Urinary bladder (tissue), 4 donors: Measurements from ENCODE around the gene SLC19A3. TPM values are rescaled to one million over a fixed set of nuclear protein-coding genes. Genes with fewer than 3 reads are reported as not detected.
"Not testable (repeated sequence)": the region's sequence is repeated elsewhere in the genome, so short reads cannot be mapped to it uniquely, and the experiment has no call there.

ENCODE experiments used
- DNase-seq: peaks from one replicate; pipeline ENCODE4 v3.0.0-alpha.2; 2015; ENCODE audit errors: extremely low spot score
- H3K27ac ChIP-seq: one replicate; pipeline ENCODE4 v1.5.1; 2013; ENCODE audit warnings: low read depth, mild to moderate bottlenecking, moderate library complexity
- H3K36me3 ChIP-seq: one replicate; pipeline ENCODE4 v1.6.1; 2013; ENCODE audit warnings: mild to moderate bottlenecking, moderate library complexity; ENCODE audit not compliant: insufficient read depth
- H3K4me1 ChIP-seq: one replicate; pipeline ENCODE4 v1.6.1; 2013; ENCODE audit warnings: mild to moderate bottlenecking, moderate library complexity; ENCODE audit not compliant: insufficient read depth
- H3K4me3 ChIP-seq: one replicate; pipeline ENCODE4 v1.5.1; 2013; ENCODE audit warnings: low read depth, low read length
- WGBS: extraction: QIAGEN DNeasy Blood & Tissue Kit; methylation state at CpG from one replicate; pipeline ENCODE4 v1.1.7; 2013; 5-methylcytosine and 5-hydroxymethylcytosine counted together
- polyA plus RNA-seq: library from polyadenylated mRNA; stranded (reverse); fragments of 200-250 nt; gene quantifications from one replicate; pipeline ENCODE4 v1.2.3, GENCODE V29; 2013
- total RNA-seq: library from RNA; depleted of rRNA; stranded (reverse); fragments of >200 nt; gene quantifications from one replicate; pipeline ENCODE4 v1.2.3, GENCODE V29; 2014
- donor health status: healthy with polysubstance abuse.
- donor health status: healthy.

Gene SLC19A3
- total and polyA plus RNA-seq, 2 donors = 1.4 TPM

DNA sequence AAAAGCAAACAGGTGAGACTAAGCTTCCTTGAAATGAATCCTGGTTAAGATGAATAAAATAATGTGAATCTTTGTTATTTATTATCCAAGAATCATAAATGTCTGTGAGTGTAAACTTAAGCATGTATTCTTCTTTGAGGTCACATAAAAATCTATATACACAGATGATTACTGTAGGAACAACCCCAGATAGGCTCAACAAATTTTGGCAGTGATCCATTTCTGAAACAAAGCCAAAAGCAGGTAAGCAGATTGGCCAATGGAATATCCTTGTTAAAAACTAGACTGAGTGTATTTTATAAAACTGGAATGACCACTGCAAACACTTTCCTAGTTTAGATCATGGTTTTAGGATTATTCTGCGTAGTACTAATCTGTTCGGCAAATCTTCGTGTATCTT, 39.9 kb downstream of the SLC19A3 start:
- no peaks in the 10 kb centered on the region for H3K36me3 ChIP-seq
- no peak overlapping the region for H3K27ac ChIP-seq
- no peak for DNase-seq
- H3K4me1 ChIP-seq = no peaks in the 10 kb centered on the region
- no peak overlapping the region for H3K4me3 ChIP-seq
- 85% methylated on average over 3 of the region's 3 CpGs for WGBS

DNA sequence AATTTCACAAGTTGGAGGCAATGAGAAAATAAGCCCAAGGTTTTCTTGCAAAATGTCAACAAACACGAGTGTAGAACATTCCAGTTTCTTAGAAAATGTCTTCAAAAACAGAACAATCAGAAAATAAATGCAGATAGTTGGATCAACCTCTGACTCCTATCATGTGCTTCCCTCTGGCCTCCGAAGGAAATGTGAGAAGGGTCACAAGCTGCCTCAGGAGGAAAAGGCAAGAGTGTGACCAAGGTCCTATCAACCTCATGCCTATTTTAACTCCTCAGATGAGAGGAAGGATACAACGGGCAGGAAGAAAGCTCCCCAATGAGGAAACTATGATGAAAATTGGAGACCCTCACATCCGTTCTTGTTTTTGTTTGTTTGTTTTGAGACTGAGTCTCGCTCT, 43.3 kb downstream of the SLC19A3 start:
- DNase-seq = no peak
- Histone ChIP-seq H3K4me1 (no peaks in the 10 kb centered on the region), H3K27ac (no peak overlapping the region), H3K4me3 (no peak overlapping the region), H3K36me3 (no peaks in the 10 kb centered on the region)
- 70% methylated on average over 5 of the region's 5 CpGs for WGBS

DNA sequence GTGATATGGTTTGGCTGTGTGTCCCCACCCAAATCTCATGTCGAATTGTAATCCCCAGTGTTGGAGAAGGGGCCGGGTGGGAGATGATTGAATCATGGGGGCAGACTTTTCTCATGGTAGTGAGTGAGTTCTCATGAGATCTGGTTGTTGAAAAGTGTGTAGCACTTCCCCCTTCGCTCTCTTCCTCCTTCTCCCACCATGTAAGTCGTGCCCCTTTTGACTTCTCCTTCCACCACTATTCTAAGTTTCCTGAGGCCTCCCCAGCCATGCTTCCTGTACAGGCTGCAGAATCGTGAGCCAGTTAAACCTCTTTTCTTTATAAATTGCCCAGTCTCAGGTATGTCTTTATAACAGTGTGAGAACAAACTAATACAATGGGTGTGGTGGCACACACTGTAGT, 44.2 kb downstream of the SLC19A3 start:
- WGBS = 82% methylated on average over 5 of the region's 5 CpGs
- not testable (repeated sequence) for H3K27ac ChIP-seq, H3K4me1 ChIP-seq, DNase-seq, H3K36me3 ChIP-seq, H3K4me3 ChIP-seq

DNA sequence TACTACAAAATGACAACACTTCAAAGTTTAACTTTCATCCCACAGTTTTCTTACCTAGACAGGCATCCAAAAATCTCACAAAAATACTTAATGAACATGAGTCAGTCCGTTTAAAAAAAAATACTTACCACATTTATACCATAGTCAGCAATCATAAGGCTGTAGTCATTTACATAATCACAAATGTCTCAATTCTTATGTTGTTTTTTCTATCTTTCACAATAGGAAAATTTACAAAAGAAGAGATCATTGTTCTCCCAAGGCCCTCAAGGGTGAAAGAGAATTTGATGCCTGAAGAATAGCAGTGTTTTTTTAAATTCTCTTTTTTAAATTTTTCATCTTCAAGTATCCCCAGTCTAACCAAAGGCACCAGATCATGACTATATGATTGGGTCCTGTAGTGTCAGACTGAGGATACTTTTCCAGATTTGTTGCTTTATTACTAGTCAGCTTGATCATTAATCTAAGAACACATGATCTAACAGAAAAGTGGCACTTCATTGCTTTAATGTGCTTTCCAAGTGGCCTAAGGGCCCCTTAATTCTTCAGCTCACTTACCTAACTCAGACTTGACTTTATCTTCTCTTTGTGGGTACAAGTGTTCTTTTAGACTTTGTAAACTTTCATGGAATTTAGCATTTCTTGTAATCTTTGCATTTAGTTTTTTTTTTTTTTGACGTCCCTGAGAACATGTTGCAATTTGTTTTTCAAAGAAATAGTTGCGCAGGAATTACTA, 46.5 kb downstream of the SLC19A3 start:
- WGBS = 62% methylated on average over 3 of the region's 3 CpGs
- H3K36me3 ChIP-seq = no peaks in the 10 kb centered on the region

DNA sequence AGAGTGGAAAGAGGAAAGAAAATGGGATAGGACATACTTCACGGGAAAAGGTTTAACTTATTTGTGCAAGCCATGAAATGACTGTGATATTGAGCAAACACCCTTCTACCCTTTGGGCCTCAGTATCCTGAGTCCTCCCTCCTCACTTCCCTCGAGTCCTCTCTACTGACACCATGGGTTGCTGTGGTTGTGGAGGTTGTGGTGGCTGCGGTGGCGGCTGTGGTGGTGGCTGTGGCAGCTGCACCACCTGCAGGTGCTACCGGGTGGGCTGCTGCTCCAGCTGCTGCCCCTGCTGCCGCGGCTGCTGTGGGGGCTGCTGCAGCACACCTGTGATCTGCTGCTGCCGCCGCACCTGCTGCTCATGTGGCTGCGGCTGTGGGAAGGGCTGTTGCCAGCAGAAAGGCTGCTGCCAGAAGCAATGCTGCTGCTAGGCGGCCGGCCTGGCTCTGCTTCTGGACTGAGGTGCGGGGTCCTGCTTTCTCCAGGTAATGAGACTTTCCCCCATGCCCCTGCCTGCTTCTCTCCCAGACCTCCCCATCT, 51.1 kb downstream of the SLC19A3 start, which contains the start of gene SCYGR5:
TSS of gene SCYGR5 (plus strand) at position 174 of the 540 bp plus-strand sequence. CDS start at position 174, 0 bp downstream.
- WGBS = 91% methylated on average over 13 of the region's 13 CpGs
- not testable (repeated sequence) for H3K4me1 ChIP-seq, H3K36me3 ChIP-seq, DNase-seq, H3K4me3 ChIP-seq, H3K27ac ChIP-seq

More for the DNA sequence above, 46.5 kb downstream of the SLC19A3 start:
- H3K4me1 ChIP-seq = no peaks in the 10 kb centered on the region
- DNase-seq = no peak
- H3K4me3 ChIP-seq = no peak overlapping the region
- no peak overlapping the region for H3K27ac ChIP-seq

DNA sequence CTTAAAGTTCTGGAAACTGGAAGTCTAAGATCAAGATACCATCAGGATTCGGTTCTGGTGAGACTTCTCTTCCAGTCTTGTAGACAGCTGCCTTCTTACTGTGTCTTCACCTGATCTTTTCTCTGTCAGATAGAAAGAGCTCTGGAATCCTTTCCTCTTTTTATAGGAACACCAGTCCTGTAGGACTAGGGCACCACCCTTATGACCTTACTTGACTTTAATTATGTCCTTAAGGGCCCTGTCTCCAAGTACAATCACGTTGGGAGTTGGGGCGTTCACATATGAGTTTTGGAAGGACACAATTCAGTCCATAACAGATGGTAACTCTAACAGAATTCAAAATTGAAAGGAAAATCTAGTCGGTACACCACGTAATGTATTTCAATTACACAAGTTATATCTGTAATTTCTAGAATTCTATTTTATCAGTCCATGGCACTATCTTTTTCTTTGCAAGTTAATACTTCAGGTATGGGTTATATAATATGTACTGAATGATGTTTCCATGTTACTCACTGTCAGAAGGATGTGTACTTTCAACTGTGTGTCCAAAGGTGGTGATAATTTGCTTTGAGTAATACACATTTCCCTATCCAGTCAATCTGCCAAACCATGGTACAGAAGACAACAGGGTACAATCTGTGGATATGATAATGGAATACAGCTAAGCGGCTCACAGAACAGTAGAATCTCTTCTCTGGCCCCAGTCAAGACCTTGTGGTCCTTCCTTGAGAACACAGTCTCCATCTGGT, 52.5 kb downstream of the SLC19A3 start:
- Histone ChIP-seq H3K27ac (no peak overlapping the region), H3K4me1 (no peaks in the 10 kb centered on the region), H3K36me3 (no peaks in the 10 kb centered on the region), H3K4me3 (no peak overlapping the region)
- DNase-seq = no peak
- WGBS = 85% methylated on average over 6 of the region's 6 CpGs

DNA sequence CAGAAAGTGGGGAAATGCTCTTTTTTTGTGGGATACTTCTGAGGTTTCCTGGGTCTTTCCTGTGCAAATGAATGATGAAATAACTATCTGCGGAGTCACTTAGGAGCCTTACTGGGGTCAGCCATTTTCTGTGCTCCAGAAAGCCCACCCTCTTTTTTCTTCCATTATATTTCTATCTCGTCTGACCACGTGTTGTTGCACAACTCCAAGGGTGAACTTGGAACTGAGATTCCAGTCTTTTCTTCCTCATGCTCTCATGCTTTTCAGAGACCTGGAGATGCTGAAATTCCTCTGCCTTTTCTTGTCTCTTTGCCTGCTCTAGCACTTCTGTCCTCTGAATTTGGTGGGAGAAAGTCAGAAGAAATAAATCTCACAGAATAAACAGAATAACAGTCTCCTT, 56.0 kb downstream of the SLC19A3 start:
- Histone ChIP-seq H3K4me1 (no peaks in the 10 kb centered on the region), H3K27ac (no peak overlapping the region), H3K4me3 (no peak overlapping the region), H3K36me3 (no peaks in the 10 kb centered on the region)
- no peak for DNase-seq
- 54% methylated on average over 3 of the region's 3 CpGs for WGBS

DNA sequence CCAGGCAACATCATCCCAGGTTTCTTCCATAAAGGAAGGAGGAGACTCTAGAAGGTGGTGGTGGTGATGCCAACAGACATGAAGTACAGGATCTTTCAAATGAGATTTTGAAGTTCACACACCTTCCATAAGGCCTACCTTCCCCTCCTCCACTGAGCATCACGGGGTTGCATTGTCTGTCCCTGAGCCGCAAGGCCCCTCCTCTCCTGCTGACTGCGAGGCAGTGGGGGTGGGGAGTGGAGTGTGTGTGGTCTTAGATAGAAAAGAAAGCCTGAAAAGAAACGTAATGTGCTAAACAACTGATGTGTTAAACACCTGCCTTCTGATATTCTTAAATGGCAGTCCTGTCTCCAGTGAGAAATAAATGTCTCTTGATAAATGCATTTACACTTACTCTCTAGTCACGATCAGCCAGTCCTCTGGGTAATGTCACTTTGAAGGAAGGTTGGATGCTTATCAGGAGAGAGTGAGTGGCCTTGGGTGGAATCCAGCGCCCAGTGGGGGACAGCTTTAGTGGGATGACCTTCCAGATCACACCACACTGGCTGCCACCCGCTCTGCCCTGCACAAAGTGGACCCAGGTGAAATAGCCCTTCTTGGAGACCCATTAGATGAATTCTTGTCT, 56.7 kb downstream of the SLC19A3 start:
- no peak overlapping the region for H3K27ac ChIP-seq
- no peaks in the 10 kb centered on the region for H3K4me1 ChIP-seq
- DNase-seq = no peak
- H3K4me3 ChIP-seq = no peak overlapping the region
- H3K36me3 ChIP-seq = no peaks in the 10 kb centered on the region
- 38% methylated on average over 7 of the region's 7 CpGs for WGBS

DNA sequence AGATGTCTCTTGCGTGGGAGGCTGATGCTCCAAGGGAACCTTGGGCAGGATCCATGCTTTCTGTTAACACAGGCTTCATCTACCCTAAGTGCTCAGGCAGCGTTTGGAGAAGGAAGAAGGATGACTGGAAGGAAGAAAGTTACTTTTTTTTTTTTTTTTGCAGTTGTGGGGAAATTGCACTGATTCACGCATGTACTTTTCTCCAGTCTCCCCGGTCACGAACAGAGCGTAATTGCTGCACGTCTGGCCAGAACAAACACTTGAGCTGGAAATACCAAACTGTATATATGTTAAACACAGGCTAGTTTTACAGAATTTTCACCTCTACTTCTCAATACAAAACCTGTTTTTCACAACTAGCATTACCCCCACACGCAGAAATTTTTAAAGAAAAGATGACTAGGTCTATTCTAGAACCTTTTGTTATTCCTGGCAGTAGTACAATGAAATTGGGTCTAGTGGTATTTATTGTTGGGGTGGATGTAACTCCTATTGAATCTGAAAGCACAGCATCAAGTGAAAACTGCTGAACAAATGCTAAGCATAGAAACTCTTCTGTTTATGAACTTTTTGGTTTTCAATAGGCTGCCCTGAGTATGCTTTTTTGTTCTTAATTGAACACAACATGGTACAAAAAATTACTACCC, 60.5 kb downstream of the SLC19A3 start:
- H3K27ac ChIP-seq = no peak overlapping the region
- H3K4me1 ChIP-seq = no peaks in the 10 kb centered on the region
- no peaks in the 10 kb centered on the region for H3K36me3 ChIP-seq
- H3K4me3 ChIP-seq = no peak overlapping the region
- 74% methylated on average over 8 of the region's 8 CpGs for WGBS
- no peak for DNase-seq

DNA sequence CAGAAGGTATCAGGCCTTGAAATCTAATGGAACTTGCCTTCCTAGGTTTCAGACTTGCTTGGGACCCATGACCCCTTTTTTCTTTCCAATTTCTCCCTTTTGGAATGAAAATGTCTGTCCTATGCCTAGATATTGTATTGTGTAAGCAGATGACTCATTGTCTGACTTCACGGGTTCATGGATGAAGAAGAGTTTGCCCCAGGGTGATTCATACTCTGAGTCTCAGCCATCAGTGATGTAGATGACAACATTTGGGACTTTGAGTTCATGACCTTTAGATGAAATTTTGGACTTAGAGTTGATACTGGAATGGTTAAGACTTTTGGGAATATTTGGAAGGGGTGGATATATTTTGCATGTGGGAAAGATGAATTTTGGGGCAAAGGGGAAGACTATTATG, 62.4 kb downstream of the SLC19A3 start:
- Histone ChIP-seq H3K27ac (no peak overlapping the region), H3K4me3 (no peak overlapping the region), H3K4me1 (no peaks in the 10 kb centered on the region), H3K36me3 (no peaks in the 10 kb centered on the region)
- 23% methylated on average over 1 of the region's 1 CpG for whole genome bisulfite sequencing
- DNase-seq = no peak

DNA sequence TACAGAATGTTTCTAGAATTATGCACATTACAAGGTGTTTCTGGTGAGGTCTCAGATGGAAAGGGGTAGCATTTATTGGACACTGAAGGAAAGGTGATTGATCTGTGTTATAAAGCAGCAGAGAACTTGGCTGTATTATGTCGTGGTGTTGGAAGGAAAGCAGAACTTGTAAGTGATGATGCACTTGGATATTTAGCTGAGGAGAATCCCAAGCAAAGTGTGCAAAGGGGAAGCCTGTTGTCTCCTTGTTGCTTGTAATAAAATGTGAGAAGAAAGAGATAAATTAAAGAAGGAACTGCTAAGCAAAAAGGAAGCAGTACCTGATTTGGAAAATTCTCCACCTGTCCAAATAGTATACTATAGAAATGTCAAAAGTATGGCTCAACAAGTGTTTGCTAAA, 63.4 kb downstream of the SLC19A3 start:
- no peaks in the 10 kb centered on the region for H3K4me1 ChIP-seq
- H3K36me3 ChIP-seq = no peaks in the 10 kb centered on the region
- H3K27ac ChIP-seq = no peak overlapping the region
- 66% methylated on average over 1 of the region's 1 CpG for WGBS
- no peak for DNase-seq
- H3K4me3 ChIP-seq = no peak overlapping the region

DNA sequence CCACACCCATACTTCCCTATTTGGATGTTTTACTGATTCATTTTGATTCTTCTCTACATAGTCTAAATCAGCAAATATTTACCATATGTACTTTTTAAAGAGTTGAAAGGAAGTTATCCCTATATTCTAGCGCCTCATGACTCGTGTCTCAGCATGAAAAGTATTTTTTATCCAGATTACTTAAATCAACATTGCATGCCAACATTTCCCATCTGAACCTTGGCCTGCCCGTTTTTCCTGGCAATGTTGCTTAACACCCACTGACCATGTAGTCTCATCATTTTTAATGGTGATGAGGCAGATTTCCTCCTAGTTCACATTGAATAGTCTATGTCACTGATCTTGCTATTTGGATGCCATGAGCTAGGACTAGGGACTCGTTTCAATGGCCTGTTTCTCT, 64.4 kb downstream of the SLC19A3 start:
- 33% methylated on average over 4 of the region's 4 CpGs for WGBS
- no peaks in the 10 kb centered on the region for H3K4me1 ChIP-seq

DNA sequence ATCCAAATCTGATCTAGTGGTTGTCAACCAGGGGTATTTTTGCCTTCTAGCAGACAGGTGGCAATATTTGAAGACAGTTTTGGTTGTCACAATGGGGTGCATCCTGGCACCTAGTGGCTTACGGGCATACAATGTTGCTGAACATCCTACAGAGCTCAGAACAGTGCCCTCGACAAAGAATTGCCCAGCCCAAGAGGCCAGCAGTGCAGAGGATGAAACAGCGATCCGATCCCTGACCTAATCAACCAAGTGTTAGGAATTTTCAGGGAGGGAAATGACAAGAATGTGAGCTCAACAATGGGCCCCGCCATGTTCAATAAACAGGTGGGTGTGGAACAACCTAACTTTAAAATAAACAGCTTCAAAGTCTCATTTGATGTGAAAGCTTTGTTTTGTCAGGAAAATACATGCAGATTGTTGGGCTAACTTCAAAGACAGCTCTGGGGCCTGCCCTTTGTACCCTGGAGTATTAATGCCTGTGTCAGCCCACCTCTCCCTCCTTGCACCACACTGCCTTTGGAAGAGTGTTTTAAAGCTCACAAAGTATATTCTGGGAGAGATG, 73.8 kb downstream of the SLC19A3 start:
- H3K4me1 ChIP-seq = no peaks in the 10 kb centered on the region
- WGBS = 90% methylated on average over 5 of the region's 5 CpGs

More for the DNA sequence above, 64.4 kb downstream of the SLC19A3 start:
- H3K36me3 ChIP-seq = no peaks in the 10 kb centered on the region
- H3K4me3 ChIP-seq = no peak overlapping the region
- no peak overlapping the region for H3K27ac ChIP-seq
- no peak for DNase-seq

More for the DNA sequence above, 73.8 kb downstream of the SLC19A3 start:
- Histone ChIP-seq H3K27ac (no peak overlapping the region), H3K36me3 (no peaks in the 10 kb centered on the region), H3K4me3 (no peak overlapping the region)
- DNase-seq = no peak
